ENCODE results near the gene SCAF4.

Gene SCAF4

GRCh38 chr21:31700040-31700439 lies 31.9 kb downstream of the SCAF4 start:
- no peak overlapping the region for H3K4me2 ChIP-seq
- no peak overlapping the region for H3K9ac ChIP-seq
- peaks cover 90% of the 10 kb centered on the region for H3K36me3 ChIP-seq
- H3K4me3 ChIP-seq: no peak overlapping the region
- no peaks in the 10 kb centered on the region for H3K27me3 ChIP-seq
- no peaks in the 10 kb centered on the region for H3K9me3 ChIP-seq
- H3K27ac ChIP-seq: no peak overlapping the region
- H4K20me1 ChIP-seq: peaks cover 82% of the 10 kb centered on the region
- H3K4me1 ChIP-seq: no peaks in the 10 kb centered on the region
- TF ChIP-seq Cebpa-rat (IDR thresholded peaks at IDR 0.05): no peak

- H3K27ac ChIP-seq: no peak overlapping the region
- H3K4me3 ChIP-seq: no peak overlapping the region
- H3K27me3 ChIP-seq: no peaks in the 10 kb centered on the region
- H3K36me3 ChIP-seq: peaks cover 94% of the 10 kb centered on the region
- H3K4me1 ChIP-seq: no peaks in the 10 kb centered on the region
- no peak for TF ChIP-seq Cebpa-rat (IDR thresholded peaks at IDR 0.05)
- H3K9me3 ChIP-seq: no peaks in the 10 kb centered on the region
- H3K9ac ChIP-seq: no peak overlapping the region
- H3K4me2 ChIP-seq: no peak overlapping the region
- H4K20me1 ChIP-seq: peaks cover 77% of the 10 kb centered on the region
These were observed 33.5 kb downstream of the SCAF4 start for GRCh38 chr21:31698461-31698860.

GRCh38 chr21:31696424-31696823 lies 35.5 kb downstream of the SCAF4 start:
- H3K27ac ChIP-seq: no peak overlapping the region

GRCh38 chr21:31693222-31693621 lies 38.7 kb downstream of the SCAF4 start:
- Histone ChIP-seq H4K20me1 (peaks cover 47% of the 10 kb centered on the region), H3K36me3 (peaks cover 99% of the 10 kb centered on the region)

More at GRCh38 chr21:31696424-31696823, 35.5 kb downstream of the SCAF4 start:
- Histone ChIP-seq H3K27me3 (no peaks in the 10 kb centered on the region), H3K4me1 (no peaks in the 10 kb centered on the region), H3K36me3 (peaks cover 95% of the 10 kb centered on the region), H3K4me2 (no peak overlapping the region), H3K9me3 (no peaks in the 10 kb centered on the region), H3K4me3 (no peak overlapping the region), H3K9ac (no peak overlapping the region), H4K20me1 (peaks cover 62% of the 10 kb centered on the region)
- no peak for TF ChIP-seq Cebpa-rat (IDR thresholded peaks at IDR 0.05)

GRCh38 chr21:31688603-31689368 lies 43.1 kb downstream of the SCAF4 start:
- no peak overlapping the region for H3K4me2 ChIP-seq
- H3K4me3 ChIP-seq: no peak overlapping the region
- TF ChIP-seq Cebpa-rat (IDR thresholded peaks at IDR 0.05): no peak
- H3K27me3 ChIP-seq: no peaks in the 10 kb centered on the region
- peaks cover 17% of the 10 kb centered on the region; the same call in 1 of the 2 replicates for H4K20me1 ChIP-seq
- no peak overlapping the region for H3K9ac ChIP-seq
- H3K27ac ChIP-seq: no peak overlapping the region
- H3K9me3 ChIP-seq: no peaks in the 10 kb centered on the region
- no peaks in the 10 kb centered on the region for H3K4me1 ChIP-seq
- H3K36me3 ChIP-seq: peaks cover 99% of the 10 kb centered on the region

More at GRCh38 chr21:31693222-31693621, 38.7 kb downstream of the SCAF4 start:
- no peaks in the 10 kb centered on the region for H3K9me3 ChIP-seq
- H3K4me2 ChIP-seq: no peak overlapping the region
- TF ChIP-seq Cebpa-rat (IDR thresholded peaks at IDR 0.05): no peak
- H3K27me3 ChIP-seq: no peaks in the 10 kb centered on the region
- no peak overlapping the region for H3K4me3 ChIP-seq
- no peak overlapping the region for H3K9ac ChIP-seq
- no peaks in the 10 kb centered on the region for H3K4me1 ChIP-seq
- no peak overlapping the region for H3K27ac ChIP-seq

- no peak for TF ChIP-seq Cebpa-rat (IDR thresholded peaks at IDR 0.05)
- Histone ChIP-seq H4K20me1 (peaks cover 23% of the 10 kb centered on the region; the same call in 1 of the 2 replicates), H3K4me3 (no peak overlapping the region), H3K27me3 (no peaks in the 10 kb centered on the region), H3K4me2 (no peak overlapping the region), H3K27ac (no peak overlapping the region), H3K36me3 (peaks cover 99% of the 10 kb centered on the region), H3K4me1 (no peaks in the 10 kb centered on the region), H3K9ac (no peak overlapping the region), H3K9me3 (no peaks in the 10 kb centered on the region)
These were observed 44.8 kb downstream of the SCAF4 start for GRCh38 chr21:31687108-31687507.

- H3K27me3 ChIP-seq: no peaks in the 10 kb centered on the region
- no peaks in the 10 kb centered on the region for H3K4me1 ChIP-seq
- peaks cover 17% of the 10 kb centered on the region; the same call in 1 of the 2 replicates for H4K20me1 ChIP-seq
- no peak overlapping the region for H3K4me2 ChIP-seq
- peaks cover 98% of the 10 kb centered on the region for H3K36me3 ChIP-seq
- TF ChIP-seq Cebpa-rat (IDR thresholded peaks at IDR 0.05): no peak
- H3K9ac ChIP-seq: no peak overlapping the region
- no peaks in the 10 kb centered on the region for H3K9me3 ChIP-seq
- no peak overlapping the region for H3K27ac ChIP-seq
- H3K4me3 ChIP-seq: no peak overlapping the region
These were observed 45.5 kb downstream of the SCAF4 start for GRCh38 chr21:31686272-31686915.

GRCh38 chr21:31684918-31685317 lies 47.0 kb downstream of the SCAF4 start:
- H3K4me1 ChIP-seq: no peaks in the 10 kb centered on the region
- no peak for TF ChIP-seq Cebpa-rat (IDR thresholded peaks at IDR 0.05)
- no peak overlapping the region for H3K4me2 ChIP-seq
- H3K9me3 ChIP-seq: no peaks in the 10 kb centered on the region
- H3K27ac ChIP-seq: no peak overlapping the region
- peaks cover 92% of the 10 kb centered on the region for H3K36me3 ChIP-seq
- peaks cover 17% of the 10 kb centered on the region; the same call in 1 of the 2 replicates for H4K20me1 ChIP-seq
- no peak overlapping the region for H3K4me3 ChIP-seq
- no peak overlapping the region for H3K9ac ChIP-seq
- H3K27me3 ChIP-seq: no peaks in the 10 kb centered on the region

GRCh38 chr21:31683029-31683428 lies 48.9 kb downstream of the SCAF4 start:
- Histone ChIP-seq H3K27ac (no peak overlapping the region), H4K20me1 (0 out of 2 replicates have a peak, but pooled peaks cover 7% of the 10 kb centered on the region), H3K9ac (no peak overlapping the region), H3K4me2 (no peak overlapping the region), H3K9me3 (no peaks in the 10 kb centered on the region), H3K36me3 (peaks cover 89% of the 10 kb centered on the region), H3K27me3 (no peaks in the 10 kb centered on the region), H3K4me3 (no peak overlapping the region), H3K4me1 (no peaks in the 10 kb centered on the region)
- TF ChIP-seq Cebpa-rat (IDR thresholded peaks at IDR 0.05): no peak

- Histone ChIP-seq H3K36me3 (peaks cover 89% of the 10 kb centered on the region), H3K27me3 (no peaks in the 10 kb centered on the region), H3K9me3 (no peaks in the 10 kb centered on the region), H3K4me2 (no peak overlapping the region), H3K9ac (no peak overlapping the region), H4K20me1 (0 out of 2 replicates have a peak, but pooled peaks cover 7% of the 10 kb centered on the region), H3K4me3 (no peak overlapping the region), H3K27ac (no peak overlapping the region), H3K4me1 (no peaks in the 10 kb centered on the region)
- TF ChIP-seq Cebpa-rat (IDR thresholded peaks at IDR 0.05): no peak
These were observed 49.3 kb downstream of the SCAF4 start for GRCh38 chr21:31682620-31683019.
